22Rv1 (cell line): Measurements from ENCODE around the gene USP15.
"Not testable (repeated sequence)": the region's sequence is repeated elsewhere in the genome, so short reads cannot be mapped to it uniquely, and the experiment has no call there.

ENCODE experiments used
- CTCF ChIP-seq: fragments of 450-650 bp; IDR thresholded peaks from 2 replicates; pipeline ENCODE4 v1.5.1; 2017; ENCODE audit warnings: mild to moderate bottlenecking
- ZFX ChIP-seq: fragments of 450-650 bp; IDR thresholded peaks from 2 replicates; pipeline ENCODE4 v1.6.1; 2017; ENCODE audit warnings: antibody characterized with exemption, borderline replicate concordance

- TF ChIP-seq CTCF, ZFX: not testable (repeated sequence)
These were observed 77.4 kb downstream of the USP15 start for GRCh38 chr12:62337643-62338042.
